Vagina (tissue), 2 donors: ENCODE measurements around the gene ADAMTS2. TPM values are rescaled to one million over a fixed set of nuclear protein-coding genes. Genes with fewer than 3 reads are reported as not detected.

Experiments used
- DNase-seq, 2 donors: peaks; one replicate each; pipeline ENCODE4 v3.0.0-alpha.2; 2017; ENCODE audit errors: extremely low spot score in 2 of 2
- H3K27ac ChIP-seq: fragments of 200-600 bp; sonication (generic); one replicate; pipeline ENCODE4 v1.5.1; 2019
- H3K27me3 ChIP-seq: fragments of 200-600 bp; sonication (generic); one replicate; pipeline ENCODE4 v1.5.1; 2019
- H3K36me3 ChIP-seq, 2 donors: fragments of 200-600 bp; sonication (generic); one replicate each; pipeline ENCODE4 v1.5.1; 2017 to 2019
- H3K4me1 ChIP-seq: fragments of 200-600 bp; sonication (generic); one replicate; pipeline ENCODE4 v1.5.1; 2019
- H3K4me3 ChIP-seq, 2 donors: fragments of 200-600 bp; sonication (generic); 1 replicate in 1 of 2; 2 replicates in 1 of 2; pipeline ENCODE4 v1.5.1; 2016 to 2019
- H3K9me3 ChIP-seq: fragments of 200-600 bp; sonication (generic); one replicate; pipeline ENCODE4 v1.5.1; 2019
- POLR2A ChIP-seq, 2 donors: fragments of 450-650 bp; IDR thresholded peaks; one replicate each; pipeline ENCODE4 v1.6.1; 2017; ENCODE audit warnings: antibody characterized with exemption in 2 of 2, mild to moderate bottlenecking in 2 of 2, moderate library complexity in 2 of 2
- POLR2AphosphoS5 ChIP-seq, 2 donors: sonication (generic); formaldehyde crosslinking; IDR thresholded peaks; one replicate each; pipeline ENCODE4 v1.9.0; 2017; ENCODE audit warnings: antibody characterized with exemption in 2 of 2, mild to moderate bottlenecking in 2 of 2, low read depth in 1 of 2; ENCODE audit not compliant: insufficient read depth in 1 of 2
- intact Hi-C: fragments of 100-400 bp; cut with DNase I; formaldehyde crosslinking; loops from one replicate; pipeline ENCODE4 v1.15.1; 2023
- small RNA-seq: library from RNA; depleted of rRNA; stranded (forward); fragments of <200 nt; gene quantifications from one replicate; pipeline ENCODE3, GENCODE V24; 2016
- total RNA-seq: library from RNA; depleted of rRNA; stranded (reverse); fragments of >200 nt; gene quantifications from one replicate; pipeline ENCODE4 v1.2.3, GENCODE V29; 2016
- TF ChIP-seq, protein P1 (sequence below), 3 experiments: fragments of 450-650 bp in 2 of 3; fragments of 200-600 bp in 1 of 3; sonication (generic) in 1 of 3; IDR thresholded peaks; one replicate each; pipeline ENCODE4 v1.5.1; 2017 to 2019; ENCODE audit warnings: antibody characterized with exemption in 3 of 3, mild to moderate bottlenecking in 2 of 3, moderate library complexity in 2 of 3

Gene ADAMTS2
- total RNA-seq, 1 donor from 2014 or later, result 17.4 TPM

DNA sequence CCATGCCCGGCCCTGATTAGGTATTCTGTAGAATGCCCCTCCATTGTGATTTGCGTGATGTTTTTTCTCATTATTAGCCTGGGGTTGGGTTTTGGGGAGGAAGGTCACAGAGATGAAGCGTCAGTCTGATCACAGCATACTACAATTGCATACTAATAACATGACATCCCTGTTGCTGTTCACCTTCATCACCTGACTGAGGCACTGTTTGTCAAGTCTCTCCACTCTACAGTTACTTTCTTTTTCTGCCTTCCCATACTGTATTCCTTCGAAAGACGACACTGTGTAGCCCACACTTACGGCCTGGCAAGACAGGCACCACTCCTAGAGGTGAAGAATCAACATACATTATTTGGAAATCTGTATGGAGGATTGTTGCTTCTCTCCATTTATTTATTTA, 279.6 kb downstream of the ADAMTS2 start:
- Histone ChIP-seq H3K36me3 (peaks cover 4 to 65% of the 10 kb centered on the region in 2 donors), H3K27ac (no peak overlapping the region), H3K4me1 (peaks cover 14% of the 10 kb centered on the region), H3K4me3 (no peak overlapping the region), H3K9me3 (peaks cover 32% of the 10 kb centered on the region), H3K27me3 (no peaks in the 10 kb centered on the region)
- no peak for DNase-seq
- intact Hi-C loops, result no loop called here
- TF ChIP-seq, protein P1, sequence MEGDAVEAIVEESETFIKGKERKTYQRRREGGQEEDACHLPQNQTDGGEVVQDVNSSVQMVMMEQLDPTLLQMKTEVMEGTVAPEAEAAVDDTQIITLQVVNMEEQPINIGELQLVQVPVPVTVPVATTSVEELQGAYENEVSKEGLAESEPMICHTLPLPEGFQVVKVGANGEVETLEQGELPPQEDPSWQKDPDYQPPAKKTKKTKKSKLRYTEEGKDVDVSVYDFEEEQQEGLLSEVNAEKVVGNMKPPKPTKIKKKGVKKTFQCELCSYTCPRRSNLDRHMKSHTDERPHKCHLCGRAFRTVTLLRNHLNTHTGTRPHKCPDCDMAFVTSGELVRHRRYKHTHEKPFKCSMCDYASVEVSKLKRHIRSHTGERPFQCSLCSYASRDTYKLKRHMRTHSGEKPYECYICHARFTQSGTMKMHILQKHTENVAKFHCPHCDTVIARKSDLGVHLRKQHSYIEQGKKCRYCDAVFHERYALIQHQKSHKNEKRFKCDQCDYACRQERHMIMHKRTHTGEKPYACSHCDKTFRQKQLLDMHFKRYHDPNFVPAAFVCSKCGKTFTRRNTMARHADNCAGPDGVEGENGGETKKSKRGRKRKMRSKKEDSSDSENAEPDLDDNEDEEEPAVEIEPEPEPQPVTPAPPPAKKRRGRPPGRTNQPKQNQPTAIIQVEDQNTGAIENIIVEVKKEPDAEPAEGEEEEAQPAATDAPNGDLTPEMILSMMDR (IDR thresholded peaks at IDR 0.05), result no peak

DNA sequence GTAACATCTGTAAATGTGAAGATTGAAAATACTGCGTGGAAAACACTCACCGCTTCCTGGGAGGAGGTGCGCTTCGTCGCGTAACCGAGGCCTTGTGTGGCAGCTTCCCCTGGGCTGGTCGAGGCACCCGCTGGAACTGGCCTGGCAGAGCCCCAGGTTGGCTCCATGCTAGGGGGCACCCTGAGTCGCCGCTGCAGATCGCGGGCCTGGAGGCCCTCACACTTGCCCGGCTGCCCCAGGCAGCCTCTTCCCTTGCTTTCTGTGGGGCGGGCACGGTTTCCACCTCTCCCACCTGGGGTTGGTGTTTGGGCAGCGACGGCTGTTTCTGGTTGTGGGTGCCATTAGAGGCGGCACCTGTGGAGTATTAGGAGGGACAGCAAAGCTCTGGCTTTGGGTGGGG, 284.2 kb downstream of the ADAMTS2 start:
- Histone ChIP-seq H3K4me3 (peak overlapping the region; percentile 75 to 90), H3K9me3 (no peaks in the 10 kb centered on the region), H3K27me3 (no peaks in the 10 kb centered on the region), H3K27ac (no peak overlapping the region), H3K36me3 (peaks cover 0 to 31% of the 10 kb centered on the region in 2 donors), H3K4me1 (peaks cover 16% of the 10 kb centered on the region)
- DNase-seq, result no peak
- intact Hi-C loops, result no loop called here
- TF ChIP-seq POLR2AphosphoS5 (IDR thresholded peaks at IDR 0.05; ENCODE audit: insufficient read depth in 1 of 2, low read depth in 1 of 2), result no peak
- no peak for TF ChIP-seq POLR2A (IDR thresholded peaks at IDR 0.05)
- TF ChIP-seq, protein P1 (IDR thresholded peaks at IDR 0.05), result no peak

Small RNA genes lying within 50 kb of the gene (small RNA-seq; reads per million reads assigned to genes)
- gene AC109479.2, result not detected

Other genes starting within 250 kb of the ADAMTS2 start
- gene RUFY1, start 205.1 kb upstream of the ADAMTS2 start, total RNA-seq, result 35.6 TPM